ENCODE measurements around the gene TTC21A.

The TTC21A gene

DNA sequence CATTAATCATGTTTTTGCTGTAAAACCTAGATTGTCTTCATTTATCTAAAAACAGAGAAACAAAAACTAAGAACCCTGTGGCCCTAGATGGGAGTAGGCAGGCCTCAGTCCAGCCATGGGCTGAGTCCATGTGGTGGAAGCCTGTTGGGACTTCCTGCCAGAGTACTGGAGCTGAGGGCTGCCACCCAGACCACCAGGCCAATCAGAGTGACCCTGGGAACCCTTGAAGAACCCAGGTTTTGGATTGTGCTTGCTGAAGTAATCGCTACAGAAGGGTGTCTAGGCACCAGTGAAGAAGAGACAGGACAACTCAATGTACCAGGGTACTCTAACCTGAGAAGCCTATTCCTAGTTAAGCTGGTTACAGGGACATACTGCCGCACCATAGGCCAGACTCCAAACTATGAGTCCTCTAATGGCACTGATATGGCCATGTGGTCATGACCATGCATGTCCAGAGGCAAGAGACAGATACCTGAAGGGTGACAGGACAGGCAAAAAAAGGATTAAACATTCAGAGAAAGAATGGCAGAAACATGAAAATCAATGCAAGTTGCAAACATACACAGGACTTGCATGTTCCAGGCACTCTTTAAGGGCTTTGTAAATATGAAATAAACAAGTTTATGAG lies 33.0 kb downstream of the TTC21A start:
- DNase-seq = no peak

DNA sequence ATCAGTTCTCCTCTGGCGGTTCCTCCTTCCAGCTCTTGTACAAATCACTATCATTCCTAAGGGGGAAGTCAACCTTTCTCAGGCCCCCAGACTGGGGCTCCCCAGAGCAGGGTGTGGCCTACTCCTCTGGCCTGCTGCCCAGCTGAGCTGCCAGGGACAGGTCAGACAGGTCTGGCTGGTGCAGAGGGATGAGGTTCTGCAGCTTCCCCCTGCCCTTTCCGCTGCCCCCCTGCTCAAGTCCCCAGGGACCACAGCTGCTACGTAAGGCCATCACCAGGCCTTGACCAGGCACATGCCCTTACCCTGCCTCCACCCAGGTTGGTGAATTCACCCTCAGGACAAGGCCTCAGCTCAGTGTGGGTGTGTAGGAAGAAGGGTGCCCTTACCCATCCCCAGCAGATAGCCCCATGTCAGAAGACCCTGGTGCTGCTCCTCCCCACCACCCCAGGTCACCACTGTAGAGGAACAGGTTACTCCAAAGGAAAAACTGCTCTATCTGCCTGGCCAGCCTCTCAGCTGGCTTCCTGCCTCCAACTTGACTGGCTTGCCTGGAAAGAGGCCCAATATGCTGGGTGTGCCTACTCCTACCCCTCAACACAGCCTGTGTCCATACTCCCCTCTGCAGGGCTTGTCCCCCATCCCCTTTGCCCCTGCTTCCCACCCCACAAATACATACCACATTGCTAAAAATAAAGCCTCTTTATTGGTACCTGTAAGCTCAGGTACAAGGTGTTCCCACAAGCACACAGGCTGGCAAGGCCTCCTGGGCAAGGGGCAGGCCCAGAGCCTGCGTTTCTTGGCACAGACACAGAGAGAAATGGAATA lies 33.9 kb downstream of the TTC21A start:
- no peak for DNase-seq

DNA sequence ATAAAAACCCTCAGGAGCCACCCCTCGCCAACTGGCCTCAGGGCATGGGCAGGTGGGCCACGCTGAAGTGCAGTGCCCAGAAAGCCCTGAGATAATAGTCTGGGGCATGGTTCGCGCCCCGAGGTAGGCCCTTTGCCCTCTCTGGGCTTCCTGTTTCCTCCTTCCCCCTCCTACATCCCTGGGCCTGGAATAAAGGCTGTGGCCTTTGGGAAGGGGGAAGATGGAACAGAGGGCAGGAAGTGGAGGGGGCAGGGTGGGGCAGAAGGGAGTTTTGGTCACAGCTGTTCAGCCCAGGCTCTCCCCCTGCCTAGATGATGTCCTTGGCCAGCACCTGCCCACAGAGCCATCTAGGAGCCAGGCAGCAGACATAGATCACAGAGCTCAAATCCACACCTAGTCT lies 34.6 kb downstream of the TTC21A start:
- DNase-seq = no peak

DNA sequence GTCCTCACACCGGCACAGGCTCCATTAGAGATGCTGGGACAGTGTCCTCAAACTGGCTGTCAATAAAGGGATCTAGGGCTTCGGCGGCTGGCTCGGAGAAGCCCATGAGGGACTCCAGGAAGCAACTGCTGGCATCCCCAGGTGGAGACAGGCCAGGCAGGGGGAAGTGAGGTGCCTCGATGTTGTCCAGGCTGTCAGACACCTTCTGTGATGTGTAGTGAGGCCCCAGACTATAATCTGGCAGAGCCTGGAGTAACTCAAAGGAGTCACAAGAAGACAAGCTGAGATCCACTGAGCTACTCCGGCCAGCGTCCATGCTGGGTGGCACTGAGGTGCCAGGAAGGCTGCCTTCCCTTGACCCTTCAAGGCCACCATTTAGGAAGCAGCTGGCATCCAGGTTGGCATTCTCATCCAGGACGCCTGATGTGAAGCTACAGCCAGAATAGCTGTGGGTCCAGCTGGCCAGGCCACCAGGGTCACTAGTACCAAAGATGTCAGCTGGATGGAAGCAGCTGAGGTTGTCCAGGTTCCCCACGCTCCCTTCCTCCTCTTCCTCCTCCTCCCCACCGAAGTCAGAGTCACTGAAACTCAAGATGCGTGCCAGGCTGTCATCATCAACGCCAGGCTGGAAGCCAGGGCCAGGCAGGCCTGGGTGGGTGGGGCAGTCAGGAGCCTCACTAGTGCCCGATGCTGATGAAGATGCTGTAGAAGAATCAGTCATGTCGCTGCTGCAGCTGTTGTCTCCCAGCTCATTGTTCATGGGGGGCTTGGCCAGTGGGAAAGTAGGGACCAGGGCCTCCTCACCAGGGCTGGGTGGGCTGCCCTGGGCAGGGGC lies 35.8 kb downstream of the TTC21A start:
- no peak for DNase-seq

DNA sequence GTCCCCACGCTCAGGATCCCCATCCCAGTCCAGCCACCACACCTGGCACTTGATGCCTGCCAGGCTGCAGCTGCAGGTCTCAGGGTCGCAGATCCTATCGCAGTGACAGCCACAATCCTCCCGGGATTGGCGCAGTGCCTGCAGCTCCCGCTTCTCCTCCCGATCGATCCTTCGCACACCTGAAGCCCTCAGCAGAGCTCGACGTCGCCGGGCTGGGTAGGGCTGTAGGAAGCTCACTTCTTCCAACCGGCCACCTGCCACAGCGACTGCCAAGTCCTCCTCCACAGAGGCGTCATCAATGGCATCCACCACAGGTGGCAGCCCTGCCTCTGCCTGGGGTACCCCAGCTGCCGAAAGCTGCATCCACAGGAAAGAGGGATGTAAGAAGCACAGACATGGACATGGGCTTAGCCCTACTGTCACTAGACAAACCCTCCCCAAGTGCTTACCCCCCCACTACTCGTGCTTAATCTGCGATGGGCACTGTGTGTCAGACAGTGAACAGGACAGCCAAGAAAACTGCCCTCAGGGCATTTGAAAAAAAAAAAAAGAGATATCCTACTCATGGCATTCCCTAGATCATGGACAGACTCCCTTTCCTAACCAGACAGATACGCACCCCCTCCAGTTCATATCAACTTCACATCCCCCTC lies 36.7 kb downstream of the TTC21A start:
- DNase-seq = no peak

DNA sequence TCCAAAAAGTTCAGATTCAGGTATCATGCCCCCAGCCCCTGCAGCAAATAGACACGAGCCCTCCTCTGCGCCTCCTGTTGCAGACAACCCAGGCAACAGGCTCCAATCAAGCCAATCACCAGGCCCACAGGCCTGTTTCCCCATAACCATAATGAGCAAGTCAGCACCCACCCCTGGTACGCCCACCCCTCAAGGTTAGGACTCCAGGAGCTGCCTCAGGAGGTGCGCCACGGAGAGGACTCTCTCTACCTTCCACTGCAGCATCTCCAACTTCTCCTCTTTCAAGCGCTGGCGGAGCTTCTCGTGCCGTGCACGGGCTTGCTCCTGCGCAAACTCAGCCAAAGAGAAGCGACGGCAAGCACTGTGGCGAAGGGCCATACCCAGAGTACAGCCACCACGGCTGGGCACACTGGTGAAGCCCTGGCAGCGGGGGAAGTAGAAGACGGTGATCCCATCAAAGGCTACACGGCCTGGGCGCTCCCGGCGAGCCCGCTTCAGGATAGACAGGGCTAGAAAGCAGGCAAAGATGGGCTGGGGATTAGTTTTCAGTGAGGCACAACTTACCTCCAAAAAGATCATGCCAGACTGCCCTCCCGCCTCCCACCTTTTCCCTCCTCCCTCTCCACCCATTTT lies 37.4 kb downstream of the TTC21A start:
- DNase-seq = no peak

DNA sequence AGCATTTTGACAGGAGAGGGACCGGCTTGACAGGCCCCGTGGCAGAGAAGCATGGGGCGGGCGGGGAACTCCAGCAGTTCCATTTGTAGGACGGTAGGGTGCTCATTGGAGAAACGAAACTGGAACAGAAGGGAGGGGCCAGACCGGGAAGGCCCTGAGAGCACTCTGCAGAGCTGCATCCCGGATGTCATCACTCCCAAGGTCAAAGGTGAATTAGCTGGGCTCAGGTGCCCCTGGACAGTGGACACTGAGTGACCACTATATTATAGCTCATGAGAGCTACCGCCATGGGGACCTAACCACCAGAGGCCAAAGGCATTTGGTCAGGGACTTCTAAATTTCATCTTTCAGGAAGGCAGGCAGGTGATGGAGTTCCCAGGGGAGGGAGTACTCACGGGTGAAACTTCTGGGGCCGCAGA lies 38.6 kb downstream of the TTC21A start:
- DNase-seq = no peak

DNA sequence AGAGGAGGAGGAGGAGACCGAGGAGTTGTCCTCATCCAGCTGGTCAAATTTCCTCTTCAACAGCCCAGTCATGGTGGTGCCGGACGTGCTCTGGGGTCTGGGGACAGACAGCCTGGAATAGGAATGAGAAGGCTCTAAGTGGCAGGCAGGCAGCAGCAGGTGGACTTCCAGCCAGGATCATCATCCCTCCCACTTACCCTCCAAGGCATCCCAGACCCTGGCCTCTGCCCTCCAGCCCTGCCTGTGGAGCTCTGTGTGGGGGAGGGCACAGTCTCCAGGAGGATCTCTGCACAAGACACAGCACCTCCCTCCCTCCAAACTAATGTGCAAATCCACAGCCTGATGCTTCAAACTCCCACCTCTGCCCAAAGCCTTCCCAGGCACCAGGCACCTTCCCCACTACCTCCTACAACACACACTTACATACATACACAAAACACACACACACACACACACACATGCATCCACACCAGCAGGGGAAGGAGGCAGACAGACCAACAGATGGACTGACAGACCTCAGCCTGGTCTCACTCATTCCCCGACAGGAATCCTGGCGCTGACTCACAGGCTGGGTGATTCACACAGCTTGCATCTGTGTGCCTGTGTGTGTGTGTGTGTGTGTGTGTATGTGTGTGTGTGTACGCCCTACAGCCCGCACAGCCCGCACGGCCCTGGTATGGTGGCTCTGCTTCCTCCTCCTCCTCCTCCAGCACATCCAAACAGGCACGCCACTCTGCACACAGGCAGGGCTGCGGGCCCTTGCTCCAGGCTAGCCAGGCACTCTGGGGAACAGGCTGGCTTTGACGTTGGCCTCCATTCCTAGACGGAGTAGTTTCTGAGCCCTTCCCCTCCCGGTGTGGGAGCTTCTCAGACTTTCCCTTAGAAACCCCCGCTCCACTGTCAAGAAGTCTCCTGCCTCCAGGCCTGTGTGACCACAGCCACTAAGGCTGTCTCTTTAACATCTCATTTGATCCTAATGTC lies 39.4 kb downstream of the TTC21A start:
- peak; percentile 62 to 65 for DNase-seq

DNA sequence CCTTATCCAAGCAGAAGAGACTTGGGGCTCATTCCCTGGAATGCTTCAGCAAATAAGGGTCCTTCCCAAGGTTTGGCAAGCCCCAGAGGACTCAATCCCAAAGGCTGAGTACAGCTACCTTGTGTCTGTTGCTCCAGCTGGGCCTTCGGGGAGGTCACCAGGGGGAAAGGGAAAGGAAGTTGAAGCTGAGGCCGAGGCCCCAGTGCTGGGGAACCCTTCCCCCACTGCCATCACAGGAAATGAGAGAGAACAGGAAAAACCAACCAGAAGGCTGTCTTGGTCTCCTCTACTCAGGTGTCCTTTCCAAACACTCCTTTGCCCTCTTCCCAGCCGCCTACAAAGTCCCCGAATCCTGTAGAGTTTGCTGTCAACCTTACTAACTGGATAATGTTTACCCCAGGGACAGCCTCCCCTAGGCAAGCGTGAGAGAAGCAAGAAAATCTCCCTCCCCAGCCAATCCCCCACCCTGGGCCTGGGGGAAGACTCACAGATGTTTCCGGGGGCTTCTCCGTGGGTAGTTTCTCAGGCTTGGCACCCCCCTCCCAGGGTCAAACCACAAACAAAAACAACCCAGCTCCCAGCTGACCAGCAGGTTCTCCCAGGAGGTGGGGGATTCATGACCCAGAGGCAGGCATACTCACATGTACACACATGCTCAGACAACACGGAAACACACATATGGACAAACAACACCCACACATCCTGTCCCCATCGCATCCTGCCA lies 40.4 kb downstream of the TTC21A start:
- no peak for DNase-seq

DNA sequence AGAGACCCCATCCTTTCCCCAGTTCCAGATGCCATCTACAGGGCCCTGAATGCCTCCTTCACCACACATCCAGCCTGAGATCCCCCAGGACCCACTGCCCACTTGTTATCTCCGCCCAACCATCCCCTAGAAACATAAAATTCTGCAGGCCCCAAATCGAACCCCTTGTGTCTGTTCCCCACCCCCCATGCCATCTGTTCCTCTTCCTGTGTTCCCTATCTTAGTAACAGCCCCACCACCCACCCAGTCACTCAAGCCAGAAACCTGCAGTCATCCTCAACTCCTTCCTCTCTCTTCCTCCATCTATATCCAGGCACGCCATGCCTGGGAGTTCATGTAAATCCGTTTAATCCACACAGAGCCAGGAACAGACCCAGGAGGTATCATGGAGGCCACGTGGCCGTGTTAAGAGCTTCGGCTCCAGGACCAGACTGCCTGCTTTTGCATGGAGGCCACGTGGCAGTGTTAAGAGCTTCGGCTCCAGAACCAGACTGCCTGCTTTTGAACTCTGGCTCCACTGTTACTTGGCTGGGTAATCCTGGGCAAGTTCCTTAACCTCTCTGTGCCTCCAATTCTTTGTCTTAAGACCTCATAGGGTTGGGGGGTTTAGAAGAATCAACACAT lies 41.1 kb downstream of the TTC21A start:
- DNase-seq = no peak

DNA sequence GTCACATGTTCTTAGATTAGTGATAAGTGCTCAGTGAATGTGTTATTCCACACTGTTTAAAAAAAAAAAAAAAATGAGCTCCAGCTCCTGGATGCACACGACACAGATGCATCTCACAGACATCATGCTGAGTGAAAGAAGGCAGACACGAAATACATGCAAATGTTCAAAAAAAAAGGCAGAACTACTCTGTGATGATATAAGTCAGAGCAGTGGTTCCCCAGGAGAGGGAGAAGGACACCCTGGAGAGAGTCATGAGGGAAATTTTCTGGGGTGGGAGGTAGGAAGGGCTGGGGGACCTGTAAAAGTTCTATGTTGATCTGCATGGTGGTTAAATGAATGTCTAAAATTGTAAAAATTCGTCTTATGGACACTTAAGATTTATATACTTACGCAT lies 41.6 kb downstream of the TTC21A start:
- no peak for DNase-seq

DNA sequence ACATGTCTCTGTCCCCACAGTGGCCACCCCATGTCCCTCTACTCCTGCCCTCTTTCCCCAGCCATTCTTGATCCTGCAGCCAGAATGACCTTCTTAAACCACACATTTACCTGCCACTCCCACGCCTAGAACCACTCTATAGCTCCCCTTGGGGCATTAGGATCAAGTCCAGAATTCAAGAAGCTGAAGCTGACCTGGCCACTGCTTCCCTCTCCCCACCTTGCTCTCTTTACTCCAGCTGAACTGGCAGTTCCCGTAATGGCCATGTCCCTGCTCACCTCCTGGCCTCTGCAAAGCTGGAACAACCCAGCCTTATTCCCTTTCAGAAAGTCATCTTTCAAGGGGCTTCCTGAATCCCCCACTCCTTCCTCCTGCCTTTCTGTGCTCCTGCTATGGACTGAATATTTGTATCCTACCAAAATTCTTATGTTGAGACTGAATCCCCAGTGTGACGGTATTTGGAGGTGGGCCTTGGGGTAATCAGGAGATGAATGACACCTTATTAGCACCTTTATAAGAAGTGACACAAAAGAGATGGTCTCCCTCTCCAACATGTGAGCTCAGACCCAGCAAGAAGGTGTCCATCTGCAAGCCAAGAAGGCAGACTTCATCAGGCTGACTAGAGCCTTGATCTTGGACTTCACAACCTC lies 42.1 kb downstream of the TTC21A start:
- no peak for DNase-seq

DNA sequence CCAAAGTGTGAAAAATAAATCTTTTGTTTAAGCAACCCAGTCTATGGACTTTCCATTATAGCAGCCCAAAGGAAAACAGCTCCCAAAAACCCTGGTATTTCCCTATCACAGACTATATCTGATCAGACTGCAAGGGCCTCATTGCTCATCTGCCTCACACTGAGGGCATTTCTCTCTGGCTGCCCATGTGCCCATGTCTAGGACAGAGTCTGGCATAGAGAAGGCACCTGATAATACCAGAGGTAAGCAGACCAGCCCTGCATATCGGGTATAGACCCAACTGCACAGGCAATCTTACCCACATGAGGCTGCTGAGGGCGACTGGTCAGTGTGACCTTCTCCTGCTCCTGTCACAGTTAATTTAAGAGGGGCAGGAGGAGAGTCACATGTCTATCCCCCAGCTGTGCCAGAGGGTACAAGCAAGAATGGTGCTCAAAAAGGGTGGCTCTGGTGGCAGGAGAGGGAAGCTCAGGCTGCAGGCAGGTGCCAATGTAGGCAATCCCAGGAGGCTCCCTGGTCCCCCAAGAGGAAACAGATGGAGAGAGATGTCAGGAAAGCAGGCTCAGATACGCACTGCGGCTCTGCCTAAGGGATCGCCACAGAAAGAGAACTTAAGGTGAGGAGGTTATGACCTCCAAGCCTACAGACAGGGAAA lies 42.8 kb downstream of the TTC21A start:
- DNase-seq = no peak

DNA sequence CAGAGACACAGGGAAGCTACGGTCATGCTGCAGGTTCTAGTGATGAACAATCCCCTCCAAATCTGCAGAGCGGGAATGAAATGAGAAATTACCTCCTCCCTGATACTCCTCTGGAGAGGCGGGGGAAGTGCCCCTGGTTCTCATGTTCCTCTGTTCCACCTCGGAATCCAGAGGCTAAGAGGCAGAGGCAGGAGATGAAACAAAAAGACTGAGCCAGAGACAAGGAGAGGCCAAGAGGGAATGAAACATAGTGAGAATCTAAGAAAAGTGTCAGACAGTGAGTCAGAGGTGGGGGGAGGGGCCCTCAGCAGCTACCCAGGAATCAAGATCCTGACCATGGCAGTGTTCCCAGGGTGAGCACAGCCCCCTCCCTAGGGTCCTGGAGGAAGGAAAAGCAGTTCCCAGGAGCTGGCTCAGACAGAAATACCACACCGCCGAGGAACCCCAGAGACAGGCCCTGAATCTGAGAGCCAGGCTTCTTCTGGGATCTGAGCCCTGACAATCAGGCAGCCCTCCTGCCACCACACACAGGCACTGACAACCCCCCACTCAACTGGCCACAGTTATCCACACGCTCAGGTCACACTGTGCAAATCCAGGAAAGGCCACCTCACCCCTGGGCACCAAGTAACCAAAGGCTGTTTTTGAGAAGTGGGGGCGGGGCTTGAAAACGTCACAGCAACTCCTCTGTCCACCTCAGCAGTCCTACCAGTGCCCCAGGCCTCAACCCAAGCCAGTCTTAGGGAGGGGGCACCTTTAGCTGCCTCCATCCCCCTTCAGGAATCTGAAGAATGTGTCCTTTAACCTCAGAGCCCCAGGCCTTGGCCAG lies 43.5 kb downstream of the TTC21A start:
- DNase-seq = peak; percentile 56 to 62

DNA sequence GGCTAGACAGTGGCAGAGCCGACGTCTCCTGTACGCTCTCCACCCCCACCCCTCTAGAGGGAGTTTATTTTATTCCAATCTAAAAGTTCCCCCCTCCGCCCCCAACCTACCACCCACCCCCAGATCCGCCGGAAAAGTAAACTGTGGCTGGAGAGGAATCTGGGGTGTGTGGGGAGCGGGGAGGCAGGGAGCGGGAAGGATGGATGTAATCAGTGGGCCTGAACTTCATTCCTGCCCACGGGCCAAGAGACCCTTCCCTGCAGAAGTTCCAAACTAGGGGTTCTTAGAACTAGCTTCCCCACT lies 46.4 kb downstream of the TTC21A start:
- DNase-seq = no peak

DNA sequence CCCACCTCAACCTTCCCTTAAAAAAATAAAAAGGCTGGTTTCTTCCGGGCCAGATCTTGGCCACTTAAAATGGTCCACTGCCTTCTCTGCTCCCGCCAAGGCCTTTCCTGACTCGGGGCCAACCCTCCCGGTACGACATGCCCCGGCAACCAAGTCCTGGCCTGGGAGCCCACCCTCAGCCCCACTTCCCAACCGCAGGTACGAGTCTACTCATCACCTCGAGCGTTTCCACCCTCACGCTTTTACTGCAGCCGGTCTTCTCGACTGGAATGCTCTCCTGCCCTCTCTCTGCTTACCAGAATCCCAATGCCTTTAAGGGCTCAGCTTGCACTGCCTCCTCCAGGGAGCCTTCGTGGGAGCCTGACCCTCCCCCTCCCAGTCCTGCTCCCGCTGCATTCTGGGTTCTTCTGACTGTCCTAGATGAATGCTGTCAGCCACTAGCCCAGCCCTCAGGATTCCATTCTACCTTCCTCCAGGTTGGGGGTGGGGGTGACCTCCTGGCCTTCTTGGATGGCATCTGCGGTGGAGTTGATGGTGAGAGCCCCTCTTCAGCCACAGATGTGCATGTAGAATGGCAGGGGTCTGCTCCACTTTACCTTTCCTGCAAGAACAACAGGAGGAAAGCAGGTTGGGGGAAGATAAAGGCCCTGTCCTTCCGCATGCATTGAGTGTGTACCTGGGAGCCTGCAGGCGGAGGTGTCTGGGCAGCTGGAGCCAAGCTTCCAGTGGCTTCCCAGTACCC lies 47.0 kb downstream of the TTC21A start:
- DNase-seq = no peak

DNA sequence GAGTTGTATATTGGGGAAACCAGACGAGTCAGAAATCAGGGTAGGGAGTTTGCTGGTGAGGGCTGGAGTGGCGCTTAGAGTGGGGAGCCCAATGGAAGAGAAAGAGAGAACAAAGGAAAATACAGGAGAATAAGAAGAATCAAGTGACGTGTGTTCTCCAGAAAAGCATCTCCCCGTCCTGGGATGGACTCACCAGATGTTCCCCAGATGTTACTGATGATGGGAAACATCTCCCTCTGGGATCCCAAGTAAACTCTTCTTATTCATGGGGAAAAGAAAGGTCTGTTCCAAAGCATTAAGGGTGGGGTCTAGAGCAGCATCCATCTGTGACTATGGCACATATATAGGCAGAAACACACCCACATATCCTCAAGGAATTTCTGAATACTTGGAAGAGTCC lies 48.9 kb downstream of the TTC21A start:
- no peak for DNase-seq

DNA sequence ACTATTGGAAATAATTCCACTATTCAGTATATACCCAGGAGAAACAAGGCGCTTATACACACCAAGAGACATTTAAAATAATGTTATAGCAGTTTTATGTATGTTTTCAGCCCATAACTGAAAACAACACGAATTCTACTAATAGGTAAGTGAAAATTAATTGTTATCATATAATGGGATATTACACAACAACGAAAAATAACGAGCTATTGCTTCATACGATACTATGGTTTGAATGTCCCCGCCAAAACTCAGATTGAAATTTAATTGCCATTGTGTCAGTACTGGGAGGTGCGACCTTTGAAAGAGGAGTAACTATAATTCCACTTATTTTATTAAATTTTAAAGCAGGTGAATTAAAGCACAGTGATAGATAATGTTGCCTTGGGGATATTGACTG lies 49.9 kb downstream of the TTC21A start:
- DNase-seq = no peak
